ENCODE data around the gene SSB.
A peak's percentile ranks its signal among the peaks of the same experiment; 100 is the strongest.

- TF ChIP-seq GMEB2 (CRISPR knock-in tag; IDR thresholded peaks at IDR 0.05; ENCODE audit: low read depth) (no peak), CTCF (CRISPR knock-in tag; IDR thresholded peaks at IDR 0.05) (peak; percentile 88), MIXL1 (CRISPR knock-in tag; IDR thresholded peaks at IDR 0.05) (no peak), PRDM4 (CRISPR knock-in tag; IDR thresholded peaks at IDR 0.05; ENCODE audit: borderline replicate concordance) (no peak), CENPT (CRISPR knock-in tag; IDR thresholded peaks at IDR 0.05; ENCODE audit: low read depth) (no peak), SIN3A (IDR thresholded peaks at IDR 0.05; ENCODE audit: borderline replicate concordance, low read depth, low read length) (no peak), HES4 (CRISPR knock-in tag; IDR thresholded peaks at IDR 0.05; ENCODE audit: borderline replicate concordance) (no peak), EZH2 (conservative IDR thresholded peaks at IDR 0.05; ENCODE audit: low read depth, low read length) (no peak), EED (CRISPR knock-in tag; IDR thresholded peaks at IDR 0.05) (no peak), HHEX (CRISPR knock-in tag; IDR thresholded peaks at IDR 0.05) (no peak), CCAR2 (optimal IDR thresholded peaks at IDR 0.05; ENCODE audit: low read depth, low read length) (no peak), SP1 (IDR thresholded peaks at IDR 0.05) (no peak), SP1 (CRISPR knock-in tag; IDR thresholded peaks at IDR 0.05) (no peak), SCMH1 (CRISPR knock-in tag; IDR thresholded peaks at IDR 0.05; ENCODE audit: borderline replicate concordance) (no peak)
Observed at GRCh38 chr2:169767243-169767888, 31.3 kb upstream of the SSB start.

All from HepG2 (cell line).